Spleen (tissue), 7 donors: ENCODE results near the gene GIPC3.
A peak's percentile ranks its signal among the peaks of the same experiment; 100 is the strongest.

ENCODE experiments used
- POLR2AphosphoS5 ChIP-seq, 3 donors: sonication (generic); formaldehyde crosslinking; IDR thresholded peaks; one replicate each; pipeline ENCODE4 v1.5.1; 2017; ENCODE audit warnings: antibody characterized with exemption in 3 of 3
- TF ChIP-seq, protein P1 (sequence below), 11 experiments: fragments of 200-600 bp in 7 of 11; fragments of 450-650 bp in 4 of 11; sonication (generic) in 4 of 11; IDR thresholded peaks in 8 of 11; conservative IDR thresholded peaks in 3 of 11; 1 replicate in 7 of 11; 2 replicates in 4 of 11; pipeline versions ENCODE4 v1.4.0 to v1.8.0; 2016 to 2021; ENCODE audit warnings: antibody characterized with exemption in 11 of 11, inconsistent platforms in 4 of 11, mild to moderate bottlenecking in 1 of 11
- donor health status: DM: no; HTN: no; CAD: no; lungs with moderate emphysema.
- donor health status: DM: no; HTN: no; CAD: no.
- donor health status: DM: no; HTN: no; CAD: no.

DNA sequence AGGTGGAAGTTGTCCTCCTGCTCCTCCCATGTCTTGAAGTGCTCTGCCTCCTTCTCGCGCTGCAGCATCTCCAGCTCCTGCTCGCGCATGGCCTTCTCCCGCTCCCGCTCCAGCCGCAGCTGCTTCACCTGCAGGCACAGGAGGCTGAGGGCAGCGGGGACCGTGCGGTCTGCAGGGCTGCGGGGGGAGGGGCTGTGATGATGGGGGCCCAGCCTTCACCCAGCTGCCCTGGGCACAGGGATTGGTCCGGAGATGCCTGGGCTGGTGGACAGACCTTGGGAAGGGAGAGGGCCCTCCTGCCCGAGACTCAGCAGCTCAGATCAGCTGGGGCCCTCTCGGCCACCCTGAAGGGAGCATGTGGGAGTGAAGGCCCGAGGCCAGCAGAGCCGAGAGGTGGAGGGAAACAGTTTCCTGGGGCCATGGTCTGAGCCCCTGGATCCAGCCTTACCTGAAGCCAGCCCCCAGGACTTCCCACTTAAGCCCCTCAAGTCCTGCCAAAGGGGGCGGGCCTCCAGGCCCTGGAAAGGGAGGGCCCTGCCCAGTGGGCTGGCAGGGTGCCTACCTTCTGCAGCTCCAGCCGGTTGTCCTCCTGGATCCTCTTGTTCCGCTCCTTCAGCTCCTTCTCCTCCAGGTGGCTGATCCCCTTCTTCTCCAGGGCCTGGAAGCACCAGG lies 35.0 kb downstream of the GIPC3 start:
- TF ChIP-seq, protein P1, sequence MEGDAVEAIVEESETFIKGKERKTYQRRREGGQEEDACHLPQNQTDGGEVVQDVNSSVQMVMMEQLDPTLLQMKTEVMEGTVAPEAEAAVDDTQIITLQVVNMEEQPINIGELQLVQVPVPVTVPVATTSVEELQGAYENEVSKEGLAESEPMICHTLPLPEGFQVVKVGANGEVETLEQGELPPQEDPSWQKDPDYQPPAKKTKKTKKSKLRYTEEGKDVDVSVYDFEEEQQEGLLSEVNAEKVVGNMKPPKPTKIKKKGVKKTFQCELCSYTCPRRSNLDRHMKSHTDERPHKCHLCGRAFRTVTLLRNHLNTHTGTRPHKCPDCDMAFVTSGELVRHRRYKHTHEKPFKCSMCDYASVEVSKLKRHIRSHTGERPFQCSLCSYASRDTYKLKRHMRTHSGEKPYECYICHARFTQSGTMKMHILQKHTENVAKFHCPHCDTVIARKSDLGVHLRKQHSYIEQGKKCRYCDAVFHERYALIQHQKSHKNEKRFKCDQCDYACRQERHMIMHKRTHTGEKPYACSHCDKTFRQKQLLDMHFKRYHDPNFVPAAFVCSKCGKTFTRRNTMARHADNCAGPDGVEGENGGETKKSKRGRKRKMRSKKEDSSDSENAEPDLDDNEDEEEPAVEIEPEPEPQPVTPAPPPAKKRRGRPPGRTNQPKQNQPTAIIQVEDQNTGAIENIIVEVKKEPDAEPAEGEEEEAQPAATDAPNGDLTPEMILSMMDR (IDR thresholded peaks at IDR 0.05 in 8 of 11, conservative IDR thresholded peaks at IDR 0.05 in 3 of 11), result no peak
- TF ChIP-seq POLR2AphosphoS5 (IDR thresholded peaks at IDR 0.05), result peak in 2 of 3 donors; percentile 33 to 52
